ENCODE measurements around the gene UBA3.
A peak's percentile ranks its signal among the peaks of the same experiment; 100 is the strongest.

The UBA3 gene

DNA sequence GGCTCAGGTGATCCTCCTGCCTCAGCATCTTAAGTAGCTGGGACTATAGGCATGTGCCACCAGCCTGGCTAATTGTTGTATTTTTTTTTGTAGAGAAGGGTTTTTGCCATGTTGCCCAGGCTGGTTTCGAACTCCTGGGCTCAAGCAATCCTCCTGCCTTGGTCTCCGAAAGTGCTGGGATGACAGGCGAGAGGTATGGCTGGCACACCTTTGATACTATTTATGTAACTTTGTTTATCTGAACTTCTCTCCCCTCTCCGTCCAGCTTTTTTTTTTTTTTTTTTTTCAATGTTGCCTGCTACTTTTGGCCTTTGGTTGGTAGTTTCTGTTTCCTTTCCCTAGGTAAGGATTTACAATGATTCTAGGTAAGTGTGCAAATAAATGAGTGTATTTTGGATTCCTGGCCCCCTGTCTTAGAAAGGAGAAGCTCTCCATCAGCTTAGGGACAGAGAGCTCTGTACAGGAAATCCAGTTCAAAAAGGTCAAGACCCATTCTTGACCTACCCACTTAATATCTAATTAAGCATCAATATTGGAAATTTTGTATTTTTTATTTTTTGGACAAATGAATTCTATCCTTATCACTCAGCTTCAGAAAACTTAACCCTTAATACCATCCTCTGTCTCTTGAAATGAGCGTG, 11.3 kb upstream of the UBA3 start:
- no peaks in the 10 kb centered on the region for H3K9me3 Mint-ChIP-seq
- H3K4me1 Mint-ChIP-seq (ENCODE audit: low read depth): peaks cover 87% of the 10 kb centered on the region
- no peak for DNase-seq
- peak overlapping the region; percentile 70 for H3K4me3 Mint-ChIP-seq
- peaks cover 83% of the 10 kb centered on the region for H3K36me3 Mint-ChIP-seq (ENCODE audit: low read depth)
- H3K27me3 Mint-ChIP-seq: no peaks in the 10 kb centered on the region
- peak overlapping the region; percentile 96 for H3K27ac Mint-ChIP-seq

DNA sequence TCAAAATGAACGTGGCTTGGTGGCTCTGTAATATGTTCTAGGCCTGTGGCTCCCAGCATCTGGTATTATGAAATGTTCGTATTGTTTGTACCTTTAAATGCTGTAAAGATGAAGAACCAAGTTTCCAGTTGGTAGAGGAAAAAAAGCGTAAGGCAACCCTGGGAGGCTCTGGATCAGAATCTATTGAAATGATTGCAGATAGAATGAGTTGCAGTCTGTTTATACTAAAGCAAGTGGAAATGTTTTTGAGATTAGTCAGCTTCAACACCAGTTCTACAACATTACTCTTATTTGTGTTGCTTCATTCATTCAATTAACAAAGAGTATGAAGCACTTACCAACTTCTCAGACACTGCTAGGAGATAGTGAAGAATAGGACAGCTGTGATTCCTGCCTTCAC, 9.9 kb upstream of the UBA3 start:
- Mint-ChIP-seq H3K27me3 (no peaks in the 10 kb centered on the region), H3K36me3 (ENCODE audit: low read depth) (peaks cover 86% of the 10 kb centered on the region), H3K9me3 (no peaks in the 10 kb centered on the region)

DNA sequence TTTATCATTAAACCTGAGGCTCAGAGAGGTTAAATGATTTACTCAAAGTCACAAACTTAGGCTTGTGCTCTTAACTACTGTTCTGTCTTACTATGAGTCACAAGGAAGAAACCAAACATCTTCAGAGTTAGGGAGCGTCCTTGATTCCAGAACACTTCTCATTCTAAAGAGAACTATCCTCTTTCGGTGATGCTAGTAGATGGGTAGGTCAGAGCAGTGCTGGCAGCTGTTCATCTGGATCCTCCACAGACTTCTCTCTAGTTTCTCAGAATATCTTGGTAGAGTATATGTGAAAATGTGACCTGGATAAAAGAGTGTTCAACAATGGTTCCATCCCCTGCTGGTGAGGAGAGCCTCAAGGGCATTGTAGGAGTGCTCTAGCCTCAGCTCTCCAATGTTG, 7.9 kb upstream of the UBA3 start:
- Mint-ChIP-seq H3K36me3 (ENCODE audit: low read depth) (peaks cover 72% of the 10 kb centered on the region), H3K27me3 (no peaks in the 10 kb centered on the region), H3K27ac (peak overlapping the region; percentile 99), H3K9me3 (no peaks in the 10 kb centered on the region), H3K4me3 (peak overlapping the region; percentile 96), H3K4me1 (ENCODE audit: low read depth) (peaks cover 71% of the 10 kb centered on the region)
- DNase-seq: no peak

More for the DNA sequence above, 9.9 kb upstream of the UBA3 start:
- DNase-seq: no peak
- peak overlapping the region; percentile 96 for H3K4me3 Mint-ChIP-seq
- peak overlapping the region; percentile 99 for H3K27ac Mint-ChIP-seq
- peaks cover 74% of the 10 kb centered on the region for H3K4me1 Mint-ChIP-seq (ENCODE audit: low read depth)

DNA sequence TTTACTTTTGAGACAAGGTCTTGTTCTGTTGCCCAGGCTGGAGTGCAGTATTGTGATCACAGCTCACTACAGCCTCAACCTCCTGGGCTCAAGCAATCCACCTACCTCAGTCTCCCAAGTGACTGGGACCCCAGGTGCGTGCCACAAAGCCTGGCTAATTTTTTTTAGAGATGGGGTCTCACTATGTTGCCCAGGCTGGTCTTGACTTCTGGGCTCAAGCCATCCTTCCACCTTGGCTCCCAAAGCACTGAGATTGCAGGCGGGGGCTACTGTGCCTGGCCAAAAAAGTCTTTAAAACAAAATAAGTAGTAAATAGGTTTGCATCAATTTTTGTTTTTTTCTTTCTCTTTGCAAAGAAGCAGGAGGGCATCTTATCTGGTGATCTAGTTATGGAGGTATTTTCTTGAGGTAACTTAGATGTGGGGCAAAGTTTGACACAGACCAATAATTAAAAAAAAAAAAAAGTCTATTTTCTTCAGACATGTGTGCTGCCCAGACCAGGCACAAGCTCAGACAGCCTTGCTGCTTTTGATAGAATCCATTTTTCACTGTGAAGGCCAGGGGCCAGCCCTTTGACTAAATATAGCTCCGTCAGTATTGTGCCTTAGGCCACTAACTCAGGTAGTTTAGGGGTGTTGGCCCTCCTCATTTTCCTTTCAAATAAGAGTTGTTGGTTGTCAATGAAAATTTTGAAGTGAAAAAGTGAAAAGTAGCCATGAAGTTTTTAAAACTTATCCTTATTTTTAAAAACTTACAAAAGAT, 7.0 kb upstream of the UBA3 start:
- peak overlapping the region; percentile 96 for H3K4me3 Mint-ChIP-seq
- H3K27me3 Mint-ChIP-seq: no peaks in the 10 kb centered on the region
- H3K27ac Mint-ChIP-seq: peak overlapping the region; percentile 99
- peaks cover 65% of the 10 kb centered on the region for H3K36me3 Mint-ChIP-seq (ENCODE audit: low read depth)
- no peak for DNase-seq
- H3K4me1 Mint-ChIP-seq (ENCODE audit: low read depth): peaks cover 71% of the 10 kb centered on the region
- H3K9me3 Mint-ChIP-seq: no peaks in the 10 kb centered on the region

DNA sequence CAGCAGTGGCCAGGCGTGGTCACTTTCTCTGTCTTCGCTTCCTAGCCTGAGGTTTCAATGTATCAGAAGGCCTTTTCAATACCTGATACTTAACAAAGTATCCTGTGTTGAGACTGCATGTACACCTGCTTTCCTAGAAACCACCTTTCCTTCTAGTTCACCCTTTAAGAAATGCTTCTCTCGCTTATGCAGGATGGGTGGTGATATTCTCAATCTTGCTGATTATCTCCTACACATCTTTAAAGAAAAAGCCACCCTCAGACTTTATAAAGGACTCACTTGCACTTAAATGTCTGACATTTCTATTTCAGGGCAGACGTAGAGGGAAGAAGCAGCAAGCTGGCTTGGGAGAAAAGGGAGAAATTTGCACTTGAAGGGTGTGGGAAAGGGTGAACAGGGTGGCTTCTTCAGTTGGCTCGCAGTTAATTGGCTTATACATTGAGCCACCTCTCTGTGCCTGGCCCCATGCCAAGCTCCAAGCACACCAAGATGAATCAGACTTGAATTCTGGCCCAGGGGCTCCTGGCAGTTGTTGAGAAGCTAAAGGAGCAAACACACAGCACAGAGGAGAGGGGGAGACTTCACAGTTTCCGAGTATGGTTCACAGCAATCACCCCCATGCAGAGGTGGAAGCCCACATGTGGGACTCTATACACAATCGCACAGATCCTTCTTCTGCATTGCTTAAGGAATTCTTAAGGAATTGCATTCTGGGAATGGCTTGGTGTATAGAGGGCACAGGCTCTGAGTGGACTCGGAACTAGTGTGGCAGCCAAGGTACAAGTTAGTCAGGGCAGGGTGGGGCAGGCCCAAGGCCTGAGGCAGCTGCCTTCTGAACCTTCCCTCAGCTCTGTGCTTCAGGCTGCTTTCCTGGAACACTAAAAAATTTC, 5.9 kb upstream of the UBA3 start:
- H3K4me1 Mint-ChIP-seq (ENCODE audit: low read depth): peaks cover 72% of the 10 kb centered on the region
- peak overlapping the region; percentile 96 for H3K4me3 Mint-ChIP-seq
- DNase-seq: peak; percentile 82
- no peaks in the 10 kb centered on the region for H3K27me3 Mint-ChIP-seq
- peaks cover 57% of the 10 kb centered on the region for H3K36me3 Mint-ChIP-seq (ENCODE audit: low read depth)
- no peaks in the 10 kb centered on the region for H3K9me3 Mint-ChIP-seq
- H3K27ac Mint-ChIP-seq: peak overlapping the region; percentile 99

DNA sequence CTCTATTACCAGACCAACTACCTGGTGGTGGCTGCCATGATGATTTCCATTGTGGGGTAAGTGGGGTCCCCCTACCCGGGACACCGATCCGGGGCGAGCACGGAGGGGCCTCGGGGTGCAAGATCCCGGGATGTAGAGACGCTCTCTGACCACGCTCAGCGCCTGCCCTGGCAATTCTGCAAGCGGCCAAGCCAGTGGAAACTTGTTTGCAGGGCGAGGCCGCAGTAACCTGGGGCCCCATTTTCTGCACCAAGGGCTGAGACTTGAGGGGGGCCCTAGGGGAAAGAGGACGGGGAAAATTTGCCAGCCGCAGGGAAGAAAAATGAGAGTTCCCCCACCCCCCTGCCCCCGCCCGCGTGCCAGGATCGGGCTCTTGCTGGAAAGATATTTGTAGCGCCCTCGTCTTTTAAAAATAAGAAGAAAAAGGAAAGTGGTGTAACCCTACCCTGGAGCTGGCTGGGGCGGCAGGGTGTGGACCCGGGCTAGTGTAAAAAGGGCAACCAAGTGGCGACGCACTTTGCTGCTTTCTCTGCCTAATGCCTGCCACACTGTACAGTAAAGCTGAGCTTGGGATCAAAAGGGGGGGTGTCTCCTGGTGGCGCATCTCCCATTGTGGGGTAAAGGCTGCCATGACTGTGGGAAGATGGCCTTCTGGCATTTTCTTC, 5.1 kb upstream of the UBA3 start:
- Mint-ChIP-seq H3K27me3 (no peaks in the 10 kb centered on the region), H3K27ac (peak overlapping the region; percentile 99), H3K36me3 (ENCODE audit: low read depth) (peaks cover 51% of the 10 kb centered on the region), H3K9me3 (no peaks in the 10 kb centered on the region), H3K4me1 (ENCODE audit: low read depth) (peaks cover 72% of the 10 kb centered on the region), H3K4me3 (peak overlapping the region; percentile 96)
- peak; percentile 52 for DNase-seq

DNA sequence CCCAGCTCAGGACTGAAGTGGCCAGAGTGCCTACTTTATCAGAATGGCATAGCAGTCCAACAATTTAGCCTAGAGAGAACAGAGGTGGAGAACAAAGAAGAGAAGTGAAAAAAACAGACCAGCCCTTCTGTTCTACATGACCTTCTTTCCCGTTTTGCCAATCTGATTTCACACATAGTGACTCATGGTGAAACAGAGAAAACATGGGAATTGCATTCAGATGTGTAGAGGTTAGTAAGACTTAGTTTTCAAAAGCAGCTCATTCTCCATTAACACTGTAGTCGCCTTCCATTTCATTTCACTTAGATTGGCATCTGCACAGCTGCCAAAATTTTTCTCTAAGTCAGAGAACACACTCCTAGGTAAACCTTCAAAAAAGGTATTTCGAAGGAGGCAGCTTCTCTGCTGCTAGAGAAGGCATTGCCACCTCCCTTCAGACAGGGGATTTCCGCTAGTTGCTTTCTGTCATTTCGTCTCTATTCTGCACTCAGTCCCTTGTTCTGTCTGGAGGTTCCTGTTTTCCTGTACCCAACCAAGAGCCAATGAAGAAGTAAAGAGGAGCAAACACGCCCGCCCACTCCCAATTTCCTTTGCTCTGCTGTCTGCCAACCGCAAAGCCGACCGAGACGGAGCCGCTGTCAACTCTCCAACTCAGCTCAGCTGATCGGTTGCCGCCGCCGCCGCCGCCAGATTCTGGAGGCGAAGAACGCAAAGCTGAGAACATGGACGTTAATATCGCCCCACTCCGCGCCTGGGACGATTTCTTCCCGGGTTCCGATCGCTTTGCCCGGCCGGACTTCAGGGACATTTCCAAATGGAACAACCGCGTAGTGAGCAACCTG, 4.4 kb upstream of the UBA3 start, which contains the start of gene ARL6IP5:
ARL6IP5 (plus strand) TSS at position 612 of the 842 bp plus-strand sequence; CDS start at position 723, 111 bp downstream.
- H3K27me3 Mint-ChIP-seq: no peaks in the 10 kb centered on the region
- DNase-seq: peak; percentile 89
- peak within 1 kb of the TSS; percentile 99 for H3K27ac Mint-ChIP-seq
- H3K36me3 Mint-ChIP-seq (ENCODE audit: low read depth): peaks cover 45% of the 10 kb centered on the region
- peak within 1 kb of the TSS; percentile 96 for H3K4me3 Mint-ChIP-seq
- H3K9me3 Mint-ChIP-seq: no peaks in the 10 kb centered on the region
- peaks cover 64% of the 10 kb centered on the region for H3K4me1 Mint-ChIP-seq (ENCODE audit: low read depth)

DNA sequence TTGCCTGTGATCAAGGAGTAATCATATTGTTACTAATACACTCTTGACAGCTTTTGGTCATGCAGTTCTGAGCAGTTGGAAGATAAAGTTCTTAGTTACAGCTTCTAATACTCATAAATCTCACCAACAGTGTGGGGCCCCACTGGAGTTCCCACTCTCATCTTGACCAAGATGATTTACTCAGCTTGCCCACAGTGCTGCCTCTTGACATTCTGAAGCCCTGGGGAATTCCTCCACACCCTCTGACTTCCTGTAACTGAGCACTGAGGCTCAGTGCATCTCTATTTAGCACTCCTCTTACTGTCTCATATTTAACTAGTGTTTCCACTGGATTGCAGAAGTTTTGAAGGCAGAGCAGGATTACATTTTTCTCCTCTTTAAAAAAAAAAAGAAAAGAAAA, 2.6 kb upstream of the UBA3 start:
- Mint-ChIP-seq H3K36me3 (ENCODE audit: low read depth) (peaks cover 41% of the 10 kb centered on the region), H3K27ac (peak overlapping the region; percentile 99), H3K9me3 (no peaks in the 10 kb centered on the region), H3K4me1 (ENCODE audit: low read depth) (peaks cover 64% of the 10 kb centered on the region), H3K27me3 (no peaks in the 10 kb centered on the region), H3K4me3 (peak overlapping the region; percentile 96)
- peak; percentile 71 for DNase-seq

DNA sequence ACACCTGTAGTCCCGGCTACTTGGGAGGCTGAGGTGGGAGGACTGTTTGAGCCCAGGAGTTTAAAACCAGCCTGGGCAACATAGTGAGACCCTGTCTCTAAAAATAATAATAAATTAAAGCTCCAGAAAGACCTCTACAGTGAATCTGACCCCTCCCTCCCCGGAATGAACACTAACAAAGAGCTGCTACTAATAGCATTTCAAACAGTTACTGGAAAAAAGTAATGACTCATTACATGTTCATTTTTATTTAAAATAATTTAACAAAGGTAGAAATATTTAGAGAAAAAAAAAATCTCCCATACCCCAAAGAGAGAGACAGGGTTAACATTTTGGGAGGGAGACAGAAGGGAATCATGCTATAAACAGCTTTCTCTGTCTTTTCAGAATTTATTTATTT, 2.2 kb upstream of the UBA3 start:
- DNase-seq: no peak
- no peaks in the 10 kb centered on the region for H3K9me3 Mint-ChIP-seq
- peaks cover 64% of the 10 kb centered on the region for H3K4me1 Mint-ChIP-seq (ENCODE audit: low read depth)
- peaks cover 42% of the 10 kb centered on the region for H3K36me3 Mint-ChIP-seq (ENCODE audit: low read depth)
- H3K4me3 Mint-ChIP-seq: peak overlapping the region; percentile 96
- no peaks in the 10 kb centered on the region for H3K27me3 Mint-ChIP-seq
- H3K27ac Mint-ChIP-seq: peak overlapping the region; percentile 99

DNA sequence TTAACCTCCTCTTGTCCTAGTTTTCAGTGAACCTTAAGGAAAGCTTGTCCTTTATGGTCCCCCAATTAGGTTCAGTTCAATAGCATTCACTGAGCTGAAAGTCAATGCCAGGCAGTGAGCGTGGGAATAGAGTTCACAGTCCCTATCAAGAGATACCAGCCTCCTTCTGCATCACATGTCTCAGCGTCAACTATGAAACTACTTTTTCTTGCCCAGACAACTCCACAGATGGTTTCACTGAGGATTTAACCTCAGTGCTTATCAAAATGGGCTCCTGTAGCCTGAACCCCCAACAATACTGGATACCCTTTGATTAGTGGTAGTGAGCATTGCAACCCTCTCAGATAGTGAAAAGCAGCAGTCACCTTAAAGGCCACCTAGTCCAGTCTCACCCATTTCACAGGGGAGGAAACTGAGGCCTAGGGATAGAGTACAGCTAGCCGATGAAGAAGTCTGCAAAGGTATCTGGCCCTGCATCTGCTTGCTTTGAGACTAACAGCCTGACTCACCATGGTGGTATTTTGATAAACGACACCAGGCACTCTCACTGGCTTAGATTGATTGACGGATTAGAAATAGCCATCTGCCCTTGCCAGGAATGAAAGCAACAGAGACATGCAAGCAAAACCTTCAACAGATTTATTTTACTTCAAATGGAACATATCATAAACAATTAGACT, 1.6 kb upstream of the UBA3 start:
- H3K27me3 Mint-ChIP-seq: no peaks in the 10 kb centered on the region
- H3K4me3 Mint-ChIP-seq: peak overlapping the region; percentile 96
- H3K27ac Mint-ChIP-seq: peak overlapping the region; percentile 99
- H3K36me3 Mint-ChIP-seq (ENCODE audit: low read depth): peaks cover 41% of the 10 kb centered on the region
- no peaks in the 10 kb centered on the region for H3K9me3 Mint-ChIP-seq
- peaks cover 65% of the 10 kb centered on the region for H3K4me1 Mint-ChIP-seq (ENCODE audit: low read depth)
- no peak for DNase-seq

DNA sequence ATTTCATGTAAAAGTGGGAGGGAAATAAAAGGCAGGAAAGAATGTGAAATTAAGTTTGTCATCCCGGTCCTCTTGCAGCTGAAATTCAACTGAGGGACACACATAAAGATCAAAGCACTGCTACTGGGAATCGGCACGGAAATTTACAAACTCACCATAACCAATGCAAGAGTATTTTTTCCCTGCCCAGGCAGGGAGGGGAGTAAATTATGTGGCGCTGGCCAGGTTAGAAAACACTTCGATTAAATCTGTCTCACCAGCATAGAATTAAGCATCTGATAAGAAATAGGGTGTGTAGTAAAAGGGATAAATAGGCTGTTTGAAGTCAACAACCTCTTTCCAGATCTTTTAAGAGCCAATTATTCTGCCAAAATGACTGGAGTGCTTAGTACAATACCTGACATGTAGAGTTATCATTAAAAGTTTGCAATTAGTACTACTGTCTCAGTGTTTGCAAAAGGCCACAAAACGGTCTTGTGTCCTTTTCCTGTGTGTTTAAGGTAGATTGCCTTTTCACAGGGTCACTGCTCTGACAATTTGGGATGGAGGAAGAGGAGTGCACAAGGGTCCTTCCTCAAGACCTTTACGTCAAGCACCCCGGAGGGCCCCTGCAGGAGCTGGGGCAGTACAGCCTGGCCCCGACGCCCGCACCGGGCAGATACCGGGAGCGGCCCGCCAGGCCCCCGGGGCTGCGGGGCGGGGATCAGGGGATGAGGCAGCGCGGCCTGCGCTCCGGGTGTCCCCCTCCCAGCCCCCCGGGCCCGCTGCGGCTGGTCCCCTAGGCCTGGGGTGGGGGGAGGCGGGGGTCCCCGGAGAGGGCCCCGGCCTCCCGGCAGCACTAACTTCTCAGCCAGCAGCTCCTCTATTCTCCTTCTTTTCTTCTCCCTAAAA, 651 bp downstream of the UBA3 start:
- H3K36me3 Mint-ChIP-seq (ENCODE audit: low read depth): peaks cover 37% of the 10 kb centered on the region
- peaks cover 67% of the 10 kb centered on the region for H3K4me1 Mint-ChIP-seq (ENCODE audit: low read depth)
- DNase-seq: no peak
- H3K9me3 Mint-ChIP-seq: no peaks in the 10 kb centered on the region
- peak overlapping the region; percentile 83 for H3K4me3 Mint-ChIP-seq
- H3K27ac Mint-ChIP-seq: peak overlapping the region; percentile 86
- no peaks in the 10 kb centered on the region for H3K27me3 Mint-ChIP-seq

DNA sequence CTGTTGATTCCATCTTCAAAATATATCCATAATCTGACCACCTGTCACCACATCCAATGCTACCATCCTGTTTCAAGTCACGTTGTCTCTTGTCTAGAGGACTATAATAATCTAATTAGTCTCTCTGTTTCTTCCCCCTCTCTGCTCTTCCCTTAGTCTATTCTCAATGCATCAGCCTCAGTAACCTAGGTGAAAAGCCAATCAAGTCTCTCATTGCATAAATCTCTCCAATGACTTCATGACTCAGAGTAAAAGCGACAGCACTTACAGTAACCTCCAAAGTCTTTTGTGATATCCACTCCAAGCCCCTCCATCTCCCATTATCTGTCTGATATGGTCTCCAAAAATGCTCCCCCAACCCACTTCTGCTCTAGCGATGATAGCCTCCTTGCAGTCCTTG, 7.2 kb downstream of the UBA3 start:
- Mint-ChIP-seq H3K9me3 (no peaks in the 10 kb centered on the region), H3K36me3 (ENCODE audit: low read depth) (peaks cover 82% of the 10 kb centered on the region), H3K27me3 (no peaks in the 10 kb centered on the region), H3K4me3 (no peak overlapping the region), H3K4me1 (ENCODE audit: low read depth) (peaks cover 47% of the 10 kb centered on the region), H3K27ac (peak overlapping the region; percentile 0)
- no peak for DNase-seq

Data from activated T-cell treated with anti-CD3 and anti-CD28 coated beads, Interleukin-2, amount 50 U/mL, for 24 hours (primary cell).